ENCODE measurements around the gene UBE2M. TPM values are rescaled to one million over a fixed set of nuclear protein-coding genes. Genes with fewer than 3 reads are reported as not detected.

The UBE2M gene
- polyA plus RNA-seq, 2 of the 4 experiments (the other 2 are of a cell fraction): 139 to 190 TPM

- no peak overlapping the region for H3K4me3 ChIP-seq
- H3K27ac ChIP-seq: no peak overlapping the region
- H3K9me3 ChIP-seq: no peaks in the 10 kb centered on the region
- POLR2A ChIA-PET: interaction anchor here (0.9 to 1.0 kb wide), 2 partner anchors 8 to 16 kb away, joined by 3 to 4 read pairs; partner anchors contain the start of genes TRIM28 and ZBTB45
- CTCF ChIA-PET: interaction anchor here (0.7 to 5.5 kb wide), 2 partner anchors 13 to 17 kb away, joined by 3 to 70 read pairs; partner anchors contain the start of gene ZBTB45
- no peaks in the 10 kb centered on the region for H3K4me1 ChIP-seq
- TF ChIP-seq NPAS2 (CRISPR knock-in tag; IDR thresholded peaks at IDR 0.05; ENCODE audit: borderline replicate concordance) (no peak), RNF2 (IDR thresholded peaks at IDR 0.05; ENCODE audit: borderline replicate concordance, low read depth) (no peak), NFE2L2 (conservative IDR thresholded peaks at IDR 0.05; ENCODE audit: low read length) (no peak), RFX5 (IDR thresholded peaks at IDR 0.05) (no peak), FOXS1 (CRISPR knock-in tag; IDR thresholded peaks at IDR 0.05) (no peak), MYC (IDR thresholded peaks at IDR 0.05; ENCODE audit: borderline replicate concordance, low read length) (no peak), TP53 (CRISPR knock-in tag; IDR thresholded peaks at IDR 0.05) (no peak), MAFK (IDR thresholded peaks at IDR 0.05; ENCODE audit: partially characterized antibody) (no peak), MAZ (IDR thresholded peaks at IDR 0.05; ENCODE audit: borderline replicate concordance, low read depth, low read length) (no peak)
- TF ChIP-seq, protein P1, sequence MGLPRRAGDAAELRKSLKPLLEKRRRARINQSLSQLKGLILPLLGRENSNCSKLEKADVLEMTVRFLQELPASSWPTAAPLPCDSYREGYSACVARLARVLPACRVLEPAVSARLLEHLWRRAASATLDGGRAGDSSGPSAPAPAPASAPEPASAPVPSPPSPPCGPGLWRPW (IDR thresholded peaks at IDR 0.05): no peak
- no peak overlapping the region for H3K4me2 ChIP-seq
- FAIRE-seq (no peak), DNase-seq (ENCODE audit: low read depth in 1 of 2, low spot score in 1 of 2) (no peak), ATAC-seq (no peak)
- 84% methylated on average over 3 of the region's 3 CpGs for WGBS (ENCODE audit: missing lambda C conversion rate)
Observed at GRCh38 chr19:58535857-58536256, 22.6 kb downstream of the UBE2M start.

- TF ChIP-seq CBX2 (IDR thresholded peaks at IDR 0.05; ENCODE audit: borderline replicate concordance, low read depth) (no peak), CBX8 (IDR thresholded peaks at IDR 0.05) (no peak), TP53 (CRISPR knock-in tag; IDR thresholded peaks at IDR 0.05) (no peak), EHF (CRISPR knock-in tag; IDR thresholded peaks at IDR 0.05) (no peak), NFE2L2 (conservative IDR thresholded peaks at IDR 0.05; ENCODE audit: low read length) (no peak), BCL3 (IDR thresholded peaks at IDR 0.05) (no peak), CHD2 (IDR thresholded peaks at IDR 0.05; ENCODE audit: low read length, partially characterized antibody) (no peak), EHMT2 (IDR thresholded peaks at IDR 0.05; ENCODE audit: low read depth) (no peak), ELK1 (IDR thresholded peaks at IDR 0.05; ENCODE audit: low read depth, low read length) (no peak), HOXA7 (CRISPR knock-in tag; IDR thresholded peaks at IDR 0.05) (no peak), JUN (IDR thresholded peaks at IDR 0.05) (no peak), RARB (CRISPR knock-in tag; IDR thresholded peaks at IDR 0.05) (no peak), RAD21 (conservative IDR thresholded peaks at IDR 0.05 in 1 of 2, IDR thresholded peaks at IDR 0.05 in 1 of 2) (no peak), CTCF (IDR thresholded peaks at IDR 0.05) (no peak), SREBF2 (IDR thresholded peaks at IDR 0.05) (no peak), RFX5 (IDR thresholded peaks at IDR 0.05) (no peak), RCOR1 (IDR thresholded peaks at IDR 0.05; ENCODE audit: low read depth, low read length) (no peak), POLR2A (IDR thresholded peaks at IDR 0.05; ENCODE audit: low read length) (no peak), KDM1A (IDR thresholded peaks at IDR 0.05; ENCODE audit: low read depth) (no peak)
- TF ChIP-seq, protein P2, sequence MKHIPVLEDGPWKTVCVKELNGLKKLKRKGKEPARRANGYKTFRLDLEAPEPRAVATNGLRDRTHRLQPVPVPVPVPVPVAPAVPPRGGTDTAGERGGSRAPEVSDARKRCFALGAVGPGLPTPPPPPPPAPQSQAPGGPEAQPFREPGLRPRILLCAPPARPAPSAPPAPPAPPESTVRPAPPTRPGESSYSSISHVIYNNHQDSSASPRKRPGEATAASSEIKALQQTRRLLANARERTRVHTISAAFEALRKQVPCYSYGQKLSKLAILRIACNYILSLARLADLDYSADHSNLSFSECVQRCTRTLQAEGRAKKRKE (CRISPR knock-in tag; IDR thresholded peaks at IDR 0.05; ENCODE audit: low read depth): no peak
- Histone ChIP-seq H3K4me3 (no peak overlapping the region), H3K4me1 (no peaks in the 10 kb centered on the region), H3K27ac (no peak overlapping the region), H3K9me3 (no peaks in the 10 kb centered on the region), H3K4me2 (no peak overlapping the region)
- WGBS (ENCODE audit: missing lambda C conversion rate): 28% methylated on average over 10 of the region's 10 CpGs
- FAIRE-seq (no peak), DNase-seq (ENCODE audit: low read depth in 1 of 2, low spot score in 1 of 2) (no peak), ATAC-seq (peak; percentile 18 to 20; a peak in 2 of 6 replicates)
- CTCF ChIA-PET: interaction anchor here (3.7 to 5.5 kb wide), 2 partner anchors 11 to 12 kb away, joined by 33 to 70 read pairs; partner anchors contain the start of gene ZBTB45
- POLR2A ChIA-PET: interaction anchor here (1.2 to 1.7 kb wide), 2 partner anchors 12 to 13 kb away, joined by 6 to 9 read pairs; partner anchors contain the start of genes TRIM28 and ZBTB45
Observed at GRCh38 chr19:58531034-58531840, 27.2 kb downstream of the UBE2M start.
